ENCODE results near the gene NF2.

NF2 gene

GRCh38 chr22:29704528-29705285 is 101.3 kb downstream of the NF2 start:
- DNase-seq: no peak

GRCh38 chr22:29705651-29706050 is 102.2 kb downstream of the NF2 start:
- no peak for DNase-seq

DNA sequence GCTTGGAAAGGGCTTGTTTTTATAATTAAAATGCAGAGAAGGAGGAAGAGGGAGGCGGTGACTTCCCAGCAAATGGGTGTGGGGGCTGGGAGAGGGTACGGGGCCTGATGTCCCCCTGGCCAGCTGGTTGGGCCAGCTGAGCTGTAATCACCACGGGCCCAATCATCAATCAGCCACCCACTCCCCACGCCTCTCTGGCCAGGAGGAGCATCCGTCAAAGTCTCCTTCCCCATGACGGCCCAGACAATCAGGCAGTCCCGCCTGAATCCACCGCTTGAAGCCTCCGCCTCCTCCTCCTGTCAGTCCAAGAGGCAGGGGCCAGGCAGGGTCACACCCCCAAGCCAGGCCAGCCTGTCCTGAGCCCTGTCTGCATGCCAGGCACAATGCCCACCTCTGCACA is 103.1 kb downstream of the NF2 start:
- no peak for DNase-seq

- DNase-seq: no peak
Observed at GRCh38 chr22:29707010-29707409, 103.6 kb downstream of the NF2 start.

DNA sequence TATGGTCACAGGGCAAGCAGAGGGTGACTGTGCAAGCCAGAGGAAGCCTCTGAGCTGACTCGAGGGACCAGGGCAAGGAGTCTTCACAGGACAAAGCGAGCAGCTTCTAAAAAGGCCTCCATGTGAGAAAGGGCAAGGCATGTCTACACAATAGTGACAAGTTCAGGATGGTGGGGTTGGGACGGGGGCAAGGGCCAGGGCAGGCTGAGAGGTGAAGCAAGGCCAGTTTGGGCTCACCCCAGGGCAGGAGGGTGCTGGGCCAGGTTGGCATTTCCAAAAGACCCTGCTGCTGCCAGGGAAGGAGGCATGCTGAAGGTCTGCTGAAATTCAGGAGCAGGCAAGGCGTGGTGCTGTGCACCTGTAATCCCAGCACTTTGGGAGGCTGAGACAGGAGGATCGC is 104.0 kb downstream of the NF2 start:
- DNase-seq: no peak

- no peak for DNase-seq
Observed at GRCh38 chr22:29710193-29710592, 106.8 kb downstream of the NF2 start.

DNA sequence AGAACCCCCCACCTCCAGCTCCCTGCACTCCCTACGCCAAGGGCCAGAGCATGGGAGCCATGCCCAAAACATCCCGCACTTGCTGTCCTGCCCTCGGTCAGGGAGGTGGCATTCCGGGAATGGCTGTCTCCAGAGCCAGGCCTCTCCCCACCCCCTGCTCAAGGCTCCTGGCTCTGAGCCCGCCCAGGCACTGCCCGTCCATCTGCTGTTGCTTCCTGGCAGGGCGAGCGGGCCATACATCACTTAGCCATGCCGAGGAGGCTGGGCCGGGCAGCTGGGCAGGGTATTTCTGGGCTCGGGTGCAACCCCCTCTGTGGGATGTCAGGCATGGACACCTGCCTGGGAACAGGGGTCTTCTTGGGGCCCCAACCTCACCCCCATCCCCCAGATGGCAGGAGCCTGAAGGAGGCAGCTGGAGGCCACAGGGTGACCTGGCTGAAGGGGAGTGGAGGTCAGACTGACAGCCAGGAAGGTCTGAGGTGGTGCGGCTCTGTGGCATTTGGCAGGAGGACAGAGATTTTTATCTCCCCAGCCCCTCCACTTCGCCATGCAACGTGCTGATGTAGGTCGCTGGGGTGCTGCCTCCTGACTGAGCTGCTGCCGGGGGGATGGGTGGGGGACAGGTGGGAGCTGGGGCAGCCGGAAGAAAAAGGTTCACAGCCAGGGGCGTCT is 107.6 kb downstream of the NF2 start:
- DNase-seq: no peak

DNA sequence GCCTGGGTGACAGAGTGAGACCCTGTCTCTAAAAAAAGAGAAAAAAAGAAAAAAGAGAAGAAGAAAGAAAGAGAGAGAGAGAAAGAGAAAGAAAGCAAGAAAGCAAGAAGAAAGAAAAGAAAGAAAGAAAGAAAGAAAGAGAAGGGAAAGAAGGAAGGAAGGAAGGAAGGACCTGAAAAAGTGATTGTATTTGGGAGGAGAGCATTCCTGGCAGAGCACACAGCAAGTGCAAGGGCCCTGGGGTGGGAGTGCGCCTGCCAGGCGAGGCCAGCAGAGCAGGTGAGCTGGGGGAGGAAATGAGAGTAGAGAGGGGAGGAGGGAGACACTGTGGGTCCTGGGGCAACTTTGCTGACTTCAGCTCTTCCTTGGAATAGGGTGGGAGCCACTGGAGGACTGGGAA is 108.7 kb downstream of the NF2 start:
- no peak for DNase-seq

GRCh38 chr22:29713156-29713727 is 109.8 kb downstream of the NF2 start:
- no peak for DNase-seq

GRCh38 chr22:29715240-29715639 is 111.8 kb downstream of the NF2 start:
- no peak for DNase-seq

DNA sequence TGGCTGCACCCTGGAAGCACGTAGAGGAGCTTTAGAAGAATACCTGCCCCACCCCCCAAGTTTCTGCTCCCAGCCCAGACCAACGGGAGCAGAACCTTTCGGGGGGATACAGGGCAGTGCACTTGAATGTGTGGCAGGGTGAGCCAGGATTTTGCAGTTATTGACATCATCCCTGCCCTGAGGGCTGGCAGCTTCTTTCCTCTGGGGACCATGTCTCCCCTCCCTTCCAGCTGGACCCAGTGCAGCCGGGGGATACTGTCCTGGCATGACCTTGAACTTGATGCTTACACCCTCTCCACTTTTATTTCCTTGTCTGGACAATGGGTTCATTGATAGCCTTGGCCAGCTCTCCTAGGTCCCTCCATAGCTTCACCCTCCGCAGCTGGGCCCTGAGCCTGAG is 112.3 kb downstream of the NF2 start:
- no peak for DNase-seq

GRCh38 chr22:29716814-29717545 is 113.5 kb downstream of the NF2 start:
- peak; percentile 59 for DNase-seq

DNA sequence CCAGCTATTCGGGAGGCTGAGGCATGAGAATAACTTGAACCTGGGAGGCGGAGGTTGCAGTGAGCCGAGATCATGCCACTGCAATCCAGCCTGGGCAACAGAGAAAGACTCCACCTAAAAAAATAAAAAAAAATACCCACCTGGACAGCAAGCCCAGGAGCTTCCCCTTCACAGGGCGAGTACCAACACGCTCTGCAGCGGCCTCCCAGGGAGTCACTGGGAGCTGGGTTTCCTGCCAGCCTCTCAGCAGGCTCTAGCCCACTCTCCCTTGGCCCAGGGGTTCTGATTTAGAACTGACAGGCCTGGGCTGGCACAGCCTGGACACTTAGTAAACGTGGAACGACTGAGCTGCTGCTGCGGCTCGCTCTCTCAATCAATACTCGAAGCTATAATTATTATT is 114.4 kb downstream of the NF2 start:
- DNase-seq: no peak

DNA sequence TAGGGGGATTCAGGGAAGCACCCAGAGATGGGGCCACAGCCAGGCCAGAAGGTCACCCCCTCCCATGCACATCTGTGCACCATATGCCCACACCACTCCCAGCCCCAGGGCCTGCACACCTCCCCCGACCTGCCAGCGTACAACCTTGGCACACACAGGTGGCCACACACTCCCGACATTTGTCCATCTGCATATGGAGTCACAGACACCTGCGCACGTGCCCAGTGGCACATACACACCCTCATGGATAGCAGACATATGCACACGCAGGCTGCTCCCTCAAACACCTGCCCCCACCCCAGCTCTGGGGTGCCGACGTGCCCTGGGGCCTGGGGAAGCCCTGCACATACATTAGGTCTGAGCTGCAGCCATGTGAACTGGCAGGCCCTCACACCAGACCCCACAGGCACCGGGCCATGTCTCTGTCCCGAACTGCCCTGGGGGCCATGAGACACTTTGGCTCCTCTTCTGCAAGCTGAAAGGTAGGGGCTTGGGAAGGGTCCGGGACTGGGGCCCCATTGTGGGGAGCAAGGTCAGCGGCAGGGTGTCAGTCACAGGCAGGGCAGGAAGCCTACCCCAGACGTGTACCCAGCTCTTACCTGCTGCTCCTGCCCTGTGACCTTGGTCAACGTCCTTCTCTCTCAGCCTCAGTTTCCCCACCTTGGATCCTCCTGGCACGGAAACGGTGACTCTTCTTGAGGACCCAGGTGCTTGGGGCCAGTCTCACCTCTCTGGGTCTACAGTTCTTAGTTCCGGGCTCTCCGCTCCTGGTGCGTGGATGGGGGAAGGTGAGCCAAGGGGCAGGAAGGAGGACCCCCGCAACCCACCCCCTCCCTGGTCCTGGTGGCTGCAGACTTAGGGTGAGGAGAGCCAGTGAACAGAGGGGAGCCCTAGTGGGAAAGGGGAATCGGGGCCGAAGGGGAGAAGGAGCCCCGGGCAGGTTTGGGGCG is 115.8 kb downstream of the NF2 start:
- no peak for DNase-seq

DNA sequence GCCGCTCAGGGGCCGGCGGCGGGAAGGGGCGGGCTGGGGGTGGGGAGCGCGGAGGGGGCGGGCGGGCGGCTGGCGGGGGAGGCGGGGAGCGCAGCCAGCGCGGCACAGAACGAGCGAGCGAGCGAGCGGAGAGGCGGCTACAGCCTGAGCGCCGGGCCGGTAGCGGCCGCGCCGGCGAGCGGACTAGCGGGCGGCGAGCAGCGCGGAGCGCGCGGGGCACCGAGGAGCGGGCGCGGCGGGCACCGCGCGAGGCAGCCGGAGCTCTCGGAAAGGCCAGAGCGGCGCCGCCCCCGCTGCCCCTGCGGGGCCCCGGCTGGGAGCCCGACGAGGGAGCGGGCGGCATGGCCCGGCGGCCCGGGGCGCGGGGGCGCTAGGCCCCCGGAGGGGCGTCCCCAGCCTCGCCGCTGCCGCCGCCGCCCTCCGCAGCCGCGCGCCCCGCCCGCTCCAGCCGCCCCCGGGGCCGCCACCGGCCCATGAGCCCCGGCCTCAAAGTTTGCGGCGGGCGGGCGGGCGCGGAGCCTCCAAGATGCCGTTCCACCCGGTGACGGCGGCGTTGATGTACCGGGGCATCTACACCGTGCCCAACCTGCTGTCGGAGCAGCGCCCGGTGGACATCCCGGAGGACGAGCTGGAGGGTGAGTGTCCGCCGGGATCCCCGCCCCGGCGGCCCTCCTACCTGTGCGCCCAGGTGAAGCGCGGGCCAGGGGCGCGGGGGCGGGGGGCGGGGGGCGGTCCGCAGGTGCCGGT is 116.6 kb downstream of the NF2 start, which contains the start of gene CABP7:
Gene CABP7 (plus strand): TSS at position 105 of the 747 bp plus-strand sequence. CDS start 422 bp downstream, at position 527.
- DNase-seq: no peak

GRCh38 chr22:29720811-29721323 is 117.4 kb downstream of the NF2 start:
- DNase-seq: no peak

DNA sequence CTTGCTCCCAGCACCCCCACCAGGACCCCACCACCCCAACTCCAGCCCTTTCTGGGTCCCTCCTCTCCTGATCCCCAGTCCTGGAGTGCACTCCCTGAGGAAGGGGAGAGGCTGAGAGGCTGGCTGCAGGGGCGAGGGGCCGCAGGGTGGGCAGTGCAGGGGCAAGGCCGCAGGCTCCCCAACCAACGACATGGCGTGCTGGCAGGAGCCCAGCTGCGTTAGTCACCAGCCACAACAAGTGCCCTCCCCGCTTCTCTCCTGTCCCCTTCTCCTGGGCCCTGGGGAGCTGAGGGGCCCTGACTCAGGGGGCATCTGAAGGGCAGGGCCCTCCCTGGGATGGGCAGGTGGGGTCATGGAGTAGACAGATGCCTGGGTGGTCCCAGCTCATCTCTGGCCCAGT is 118.7 kb downstream of the NF2 start:
- no peak for DNase-seq

DNA sequence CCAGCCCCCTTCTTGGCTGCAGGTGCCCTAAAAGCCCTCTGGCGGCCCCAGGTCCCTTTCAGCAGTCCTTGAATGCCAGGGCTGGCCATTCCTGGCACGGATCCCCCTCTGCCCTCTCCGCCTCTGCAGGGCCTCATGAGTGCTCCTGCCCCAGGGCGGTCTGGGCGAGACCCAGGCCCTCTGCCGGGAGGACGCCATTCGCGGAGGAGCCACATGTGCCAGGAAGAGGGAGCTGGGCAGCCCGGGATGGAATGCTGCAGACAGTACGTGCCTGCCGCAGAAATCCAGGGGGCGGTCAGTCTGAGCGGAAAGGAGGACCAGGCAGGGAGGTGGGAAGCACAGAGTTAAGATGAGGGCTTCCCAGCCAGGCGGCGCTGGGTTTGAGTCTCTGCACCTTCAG is 119.2 kb downstream of the NF2 start:
- DNase-seq: no peak

DNA sequence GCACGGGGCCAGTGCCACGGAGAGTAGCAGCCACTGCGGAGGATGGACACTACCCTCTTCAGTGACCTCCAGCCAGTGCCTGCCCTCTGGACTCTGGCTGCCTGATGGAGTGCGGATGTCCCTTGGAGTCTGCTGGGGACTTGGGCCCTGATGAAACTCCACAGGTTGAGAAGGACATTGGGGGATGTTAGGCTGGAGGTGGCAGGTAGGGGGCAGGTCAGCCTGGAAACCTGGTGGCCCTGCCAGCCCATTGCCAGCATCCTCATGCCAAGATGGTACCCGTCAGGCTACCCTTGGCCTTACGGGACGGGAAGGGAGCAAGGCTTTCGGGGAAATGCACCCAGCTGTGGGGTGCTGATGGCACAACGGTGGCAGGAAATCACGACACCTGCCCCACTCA is 120.3 kb downstream of the NF2 start:
- no peak for DNase-seq

- no peak for DNase-seq
Observed at GRCh38 chr22:29724843-29725242, 121.4 kb downstream of the NF2 start.

- DNase-seq: no peak
Observed at GRCh38 chr22:29726106-29726505, 122.7 kb downstream of the NF2 start.

All from fibroblast of skin of right quadriceps (primary cell).